Activated B cell treated with CpG ODN at 0.5 μM for 24 hours (primary cell): Measurements from ENCODE around the gene ZNF322. TPM values are rescaled to one million over a fixed set of nuclear protein-coding genes. Genes with fewer than 3 reads are reported as not detected.
A peak's percentile ranks its signal among the peaks of the same experiment; 100 is the strongest.

Source experiments
- ATAC-seq: fragments of 200-7000 bp; cut with Tn5 transposase; one replicate; pipeline ENCODE4 v1.10.0; 2021; ENCODE audit warnings: low read depth, mild to moderate bottlenecking, moderate library complexity
- CTCF ChIA-PET: fragments of 350-600 bp; sonication (Branson Sonifier 250); formaldehyde crosslinking; loops from one replicate; lab custom pipeline; 2021; ENCODE audit warnings: antibody characterized with exemption; lab: Charles Lee
- POLR2A ChIA-PET: fragments of 350-600 bp; sonication (Branson Sonifier 250); formaldehyde crosslinking; loops from one replicate; lab custom pipeline; 2021; ENCODE audit warnings: antibody characterized with exemption; lab: Charles Lee
- DNase-seq: peaks from one replicate; pipeline ENCODE4 v3.0.0; 2022
- H3K27ac Mint-ChIP-seq: one replicate; pipeline ENCODE4 v1.8.0; 2020; ENCODE audit warnings: mixed read lengths
- H3K27me3 Mint-ChIP-seq: one replicate; pipeline ENCODE4 v1.8.0; 2021; ENCODE audit warnings: mixed read lengths
- H3K36me3 Mint-ChIP-seq: one replicate; pipeline ENCODE4 v1.8.0; 2021; ENCODE audit warnings: low read depth, mixed read lengths
- H3K4me1 Mint-ChIP-seq: one replicate; pipeline ENCODE4 v1.8.0; 2021; ENCODE audit warnings: mixed read lengths
- H3K4me3 Mint-ChIP-seq: one replicate; pipeline ENCODE4 v1.8.0; 2020; ENCODE audit warnings: mild to moderate bottlenecking, mixed read lengths
- H3K9me3 Mint-ChIP-seq: one replicate; pipeline ENCODE4 v1.8.0; 2020; ENCODE audit warnings: mixed read lengths
- intact Hi-C: fragments of 100-400 bp; cut with micrococcal nuclease; formaldehyde crosslinking; loops from one replicate; pipeline ENCODE4 v1.15.1; 2024
- total RNA-seq: library from RNA; stranded (reverse); gene quantifications from 2 replicates; pipeline ENCODE4 v1.2.3, GENCODE V29; 2022
- TF ChIP-seq, protein P1 (sequence below): fragments of 200-600 bp; IDR thresholded peaks from one replicate; pipeline ENCODE4 v1.8.0; 2022; ENCODE audit warnings: antibody characterized with exemption, mild to moderate bottlenecking

Gene ZNF322
- total RNA-seq, 1 donor from 2014 or later, result 20.4 TPM

DNA sequence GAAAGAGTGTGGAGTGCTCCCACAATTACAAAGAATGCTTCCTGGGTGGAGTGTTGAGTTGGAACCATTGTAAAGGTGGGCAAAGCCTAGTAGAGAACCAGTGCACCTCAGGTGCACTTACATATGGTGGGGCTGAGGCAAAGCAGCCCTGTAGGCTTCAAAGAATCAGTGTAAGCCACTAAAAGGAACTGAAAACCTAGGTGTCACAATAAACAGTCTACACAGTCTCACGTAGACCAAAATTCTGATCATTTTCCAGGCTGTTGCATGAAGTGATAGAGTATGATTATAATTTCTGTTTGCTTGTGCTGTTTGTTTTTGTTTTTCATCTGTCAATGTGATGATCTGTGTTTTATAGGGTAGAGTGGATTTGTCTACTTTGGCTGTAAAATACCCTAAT lies 60.0 kb downstream of the ZNF322 start:
- ATAC-seq (no peak), DNase-seq (no peak)
- H3K4me3 Mint-ChIP-seq, result peak overlapping the region; percentile 48
- intact Hi-C loops, result loop anchor here (5.0 to 10.0 kb wide), 4 partner anchors 532 to 1265 kb away; partner anchors contain the start of gene ZNF184
- TF ChIP-seq, protein P1, sequence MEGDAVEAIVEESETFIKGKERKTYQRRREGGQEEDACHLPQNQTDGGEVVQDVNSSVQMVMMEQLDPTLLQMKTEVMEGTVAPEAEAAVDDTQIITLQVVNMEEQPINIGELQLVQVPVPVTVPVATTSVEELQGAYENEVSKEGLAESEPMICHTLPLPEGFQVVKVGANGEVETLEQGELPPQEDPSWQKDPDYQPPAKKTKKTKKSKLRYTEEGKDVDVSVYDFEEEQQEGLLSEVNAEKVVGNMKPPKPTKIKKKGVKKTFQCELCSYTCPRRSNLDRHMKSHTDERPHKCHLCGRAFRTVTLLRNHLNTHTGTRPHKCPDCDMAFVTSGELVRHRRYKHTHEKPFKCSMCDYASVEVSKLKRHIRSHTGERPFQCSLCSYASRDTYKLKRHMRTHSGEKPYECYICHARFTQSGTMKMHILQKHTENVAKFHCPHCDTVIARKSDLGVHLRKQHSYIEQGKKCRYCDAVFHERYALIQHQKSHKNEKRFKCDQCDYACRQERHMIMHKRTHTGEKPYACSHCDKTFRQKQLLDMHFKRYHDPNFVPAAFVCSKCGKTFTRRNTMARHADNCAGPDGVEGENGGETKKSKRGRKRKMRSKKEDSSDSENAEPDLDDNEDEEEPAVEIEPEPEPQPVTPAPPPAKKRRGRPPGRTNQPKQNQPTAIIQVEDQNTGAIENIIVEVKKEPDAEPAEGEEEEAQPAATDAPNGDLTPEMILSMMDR, result no peak
- peak overlapping the region; percentile 51 for H3K27ac Mint-ChIP-seq
- H3K4me1 Mint-ChIP-seq, result peaks cover 17% of the 10 kb centered on the region
- peaks cover 30% of the 10 kb centered on the region for H3K36me3 Mint-ChIP-seq
- H3K27me3 Mint-ChIP-seq, result no peaks in the 10 kb centered on the region
- ChIA-PET CTCF (no interaction called here), POLR2A (no interaction called here)
- no peaks in the 10 kb centered on the region for H3K9me3 Mint-ChIP-seq

DNA sequence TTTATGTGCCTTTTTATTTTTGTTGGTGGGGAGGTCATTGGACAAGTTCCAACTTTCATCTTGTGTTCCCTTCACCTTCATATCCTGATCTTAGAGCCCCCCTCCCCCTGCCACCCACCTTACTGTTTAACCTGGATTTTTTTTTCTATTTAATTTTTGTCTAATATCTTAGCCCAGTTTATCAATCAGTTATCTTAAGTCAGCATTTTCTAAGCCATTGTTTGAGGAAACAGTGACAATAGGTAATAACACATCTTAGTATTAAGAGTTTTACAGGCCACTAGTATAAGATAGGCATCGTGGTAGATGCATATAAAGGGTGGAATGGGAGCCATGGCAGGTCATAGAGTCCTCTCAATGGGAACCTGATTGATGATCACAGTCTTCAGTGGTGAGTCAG lies 60.4 kb downstream of the ZNF322 start:
- peaks cover 17% of the 10 kb centered on the region for H3K4me1 Mint-ChIP-seq
- no peak overlapping the region for H3K27ac Mint-ChIP-seq
- TF ChIP-seq, protein P1, result no peak
- intact Hi-C loops, result loop anchor here (5.0 to 10.0 kb wide), 4 partner anchors 532 to 1266 kb away; partner anchors contain the start of gene ZNF184
- CTCF ChIA-PET, result no interaction called here
- POLR2A ChIA-PET, result no interaction called here
- DNase-seq, result no peak
- H3K4me3 Mint-ChIP-seq, result peak overlapping the region; percentile 38
- H3K36me3 Mint-ChIP-seq, result peaks cover 30% of the 10 kb centered on the region
- no peaks in the 10 kb centered on the region for H3K9me3 Mint-ChIP-seq
- H3K27me3 Mint-ChIP-seq, result no peaks in the 10 kb centered on the region
- ATAC-seq, result no peak

DNA sequence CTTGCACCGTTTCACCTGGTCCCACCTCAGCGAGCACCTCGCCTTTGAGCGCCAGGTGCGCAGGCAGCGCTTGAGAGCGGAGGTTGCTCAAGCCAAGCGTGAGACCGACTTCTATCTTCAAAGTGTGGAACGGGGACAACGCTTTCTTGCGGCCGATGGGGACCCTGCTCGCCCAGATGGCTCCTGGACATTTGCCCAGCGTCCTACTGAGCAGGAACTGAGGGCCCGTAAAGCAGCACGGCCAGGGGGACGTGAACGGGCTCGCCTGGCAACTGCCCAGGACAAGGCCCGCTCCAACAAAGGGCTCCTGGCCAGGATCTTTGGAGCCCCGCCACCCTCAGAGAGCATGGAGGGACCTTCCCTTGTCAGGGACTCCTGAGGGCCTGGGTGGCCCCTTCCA lies 61.3 kb downstream of the ZNF322 start:
- no peak for DNase-seq
- Mint-ChIP-seq H3K9me3 (no peaks in the 10 kb centered on the region), H3K27me3 (peaks cover 2% of the 10 kb centered on the region), H3K4me3 (no peak overlapping the region), H3K36me3 (peaks cover 28% of the 10 kb centered on the region), H3K4me1 (peaks cover 17% of the 10 kb centered on the region), H3K27ac (no peak overlapping the region)
- intact Hi-C loops, result loop anchor here (5.0 to 10.0 kb wide), 4 partner anchors 531 to 1267 kb away; partner anchors contain the start of gene ZNF184
- TF ChIP-seq, protein P1, result no peak
- no peak for ATAC-seq
- CTCF ChIA-PET, result no interaction called here
- POLR2A ChIA-PET, result no interaction called here

DNA sequence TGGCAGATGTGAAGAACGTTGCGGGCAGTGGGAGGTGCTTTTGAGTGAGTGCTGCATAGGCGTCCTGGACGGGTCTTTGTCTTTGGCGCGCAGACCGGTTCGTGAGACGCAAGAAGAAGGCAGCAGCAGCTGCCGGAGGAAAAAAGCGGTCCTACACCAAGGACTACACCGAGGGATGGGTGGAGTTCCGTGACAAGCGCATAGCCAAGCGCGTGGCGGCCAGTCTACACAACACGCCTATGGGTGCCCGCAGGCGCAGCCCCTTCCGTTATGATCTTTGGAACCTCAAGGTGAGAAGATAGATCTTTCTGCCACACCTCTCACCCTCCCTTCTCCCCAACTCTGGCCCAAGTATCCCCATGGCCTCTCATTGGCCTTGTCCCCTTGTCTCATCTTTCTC lies 61.7 kb downstream of the ZNF322 start:
- DNase-seq, result no peak
- no peak for ATAC-seq
- TF ChIP-seq, protein P1, result no peak
- Mint-ChIP-seq H3K36me3 (peaks cover 28% of the 10 kb centered on the region), H3K27ac (no peak overlapping the region), H3K4me1 (peaks cover 17% of the 10 kb centered on the region), H3K9me3 (no peaks in the 10 kb centered on the region), H3K4me3 (no peak overlapping the region), H3K27me3 (peaks cover 2% of the 10 kb centered on the region)
- intact Hi-C loops, result loop anchor here (2.0 to 10.0 kb wide), 6 partner anchors 475 to 1539 kb away; partner anchors contain the start of gene ZNF184
- POLR2A ChIA-PET, result interaction anchor here (0.6 kb wide), 1 partner anchor 1293 kb away, joined by 8 read pairs; a partner anchor contains a TSS
- CTCF ChIA-PET, result no interaction called here

DNA sequence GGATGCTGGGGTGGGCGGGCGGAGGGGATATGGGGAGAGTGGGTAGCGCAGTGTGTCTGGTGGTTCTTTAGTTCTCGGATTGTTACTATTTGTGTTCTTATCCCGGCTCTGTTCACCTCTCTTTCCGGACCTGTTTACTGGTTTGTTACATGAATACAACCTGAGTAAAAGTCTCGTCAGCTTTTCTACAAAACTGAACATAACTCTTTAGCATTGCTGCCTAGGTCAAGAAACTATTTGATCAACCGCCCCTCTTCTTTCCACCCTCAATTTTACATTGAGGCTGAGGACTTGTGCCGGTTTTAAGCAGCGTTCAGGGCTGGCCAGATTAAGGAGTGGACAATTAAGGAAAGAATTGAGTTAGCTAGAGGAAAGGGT lies 62.2 kb downstream of the ZNF322 start:
- no peaks in the 10 kb centered on the region for H3K9me3 Mint-ChIP-seq
- no peak overlapping the region for H3K27ac Mint-ChIP-seq
- DNase-seq, result no peak
- CTCF ChIA-PET, result no interaction called here
- H3K4me3 Mint-ChIP-seq, result no peak overlapping the region
- peaks cover 17% of the 10 kb centered on the region for H3K4me1 Mint-ChIP-seq
- TF ChIP-seq, protein P1, result no peak
- ATAC-seq, result no peak
- peaks cover 2% of the 10 kb centered on the region for H3K27me3 Mint-ChIP-seq
- POLR2A ChIA-PET, result interaction anchor here (0.6 kb wide), 1 partner anchor 1293 kb away, joined by 8 read pairs; a partner anchor contains a TSS
- H3K36me3 Mint-ChIP-seq, result peaks cover 28% of the 10 kb centered on the region
- intact Hi-C loops, result loop anchor here (2.0 to 10.0 kb wide), 6 partner anchors 475 to 1539 kb away; partner anchors contain the start of gene ZNF184
